DMS 273 (cell line): Measurements from ENCODE around the gene SIGLEC14.
A peak's percentile ranks its signal among the peaks of the same experiment; 100 is the strongest.

Source experiments
- DNase-seq: peaks from one replicate; lab custom pipeline; 2025; ENCODE audit not compliant: unreplicated experiment; lab: John Stamatoyannopoulos, UW

SIGLEC14 gene

DNA sequence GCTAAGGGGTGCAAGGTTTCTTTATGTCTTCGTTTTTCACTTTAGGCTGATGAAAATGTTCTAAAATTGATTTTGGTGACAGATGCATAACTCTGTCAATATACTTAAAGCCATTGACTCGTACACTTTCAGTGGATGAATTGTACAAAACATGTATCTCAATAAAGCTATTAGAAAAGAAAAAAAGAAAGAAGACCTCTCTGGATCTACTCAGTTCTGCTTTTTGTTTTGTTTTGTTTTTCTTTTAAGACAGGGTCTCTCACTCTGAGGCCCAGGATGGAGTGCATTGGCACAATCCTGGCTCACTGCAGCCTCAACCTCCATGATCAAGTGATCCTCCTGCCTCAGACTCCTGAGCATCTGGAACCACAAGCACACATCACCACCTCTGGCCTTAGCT lies 19.9 kb downstream of the SIGLEC14 start:
- no peak for DNase-seq

DNA sequence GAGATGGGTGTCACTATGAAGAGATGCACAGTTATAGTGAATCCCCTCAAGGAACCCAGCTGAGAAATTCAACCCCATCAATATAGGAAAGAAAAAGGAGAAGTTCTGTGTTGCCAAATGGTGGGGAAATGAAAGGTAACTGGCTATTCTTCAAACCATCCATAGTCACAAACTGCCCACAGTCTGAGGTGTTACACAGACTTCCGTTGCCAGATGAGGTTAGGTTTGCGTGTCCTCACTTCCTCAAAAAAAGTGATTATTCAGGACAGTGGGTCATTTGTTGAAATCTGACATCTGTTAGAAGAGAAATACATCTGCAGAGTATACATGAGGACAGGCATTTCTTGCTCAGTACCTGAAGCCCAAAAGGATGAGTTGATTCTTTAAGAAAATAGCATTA lies 25.4 kb downstream of the SIGLEC14 start:
- no peak for DNase-seq

DNA sequence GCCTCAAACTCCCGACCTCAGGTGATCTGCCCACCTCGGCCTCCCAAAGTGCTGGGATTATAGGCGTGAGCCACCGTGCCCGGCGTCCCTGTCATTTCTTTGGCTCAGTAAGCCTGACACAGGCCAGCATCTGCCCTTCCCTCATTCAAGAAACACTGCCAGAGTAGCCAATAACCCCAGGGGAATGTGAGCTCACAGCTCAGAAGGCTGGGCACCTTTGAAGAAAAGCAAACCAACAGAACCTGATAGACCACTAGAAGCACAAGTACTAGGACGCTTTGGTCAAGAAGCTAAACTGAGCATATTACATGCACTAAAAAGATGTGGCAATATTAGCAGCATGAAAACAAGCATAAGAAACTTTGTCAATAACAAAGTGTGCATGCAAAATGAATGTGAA lies 30.6 kb downstream of the SIGLEC14 start:
- no peak for DNase-seq

DNA sequence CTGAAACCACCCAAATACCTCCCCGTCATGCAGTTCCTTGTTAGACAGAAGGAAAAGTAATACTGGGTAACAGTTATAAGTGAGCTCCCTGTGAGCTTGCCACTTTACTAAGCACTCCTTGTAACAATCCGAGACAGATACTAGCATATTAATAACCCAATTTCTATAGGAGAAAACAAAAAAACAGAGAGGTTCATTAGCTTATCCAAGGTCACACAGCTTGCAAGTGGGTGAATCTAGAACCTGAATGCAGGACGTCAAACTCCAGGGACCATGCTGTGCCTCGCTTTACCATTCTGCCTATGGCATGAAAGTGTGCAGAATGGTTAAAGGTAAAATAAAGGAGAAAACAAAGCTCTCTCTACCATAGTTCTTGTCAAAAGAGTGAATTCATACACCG lies 31.8 kb downstream of the SIGLEC14 start:
- DNase-seq: no peak

DNA sequence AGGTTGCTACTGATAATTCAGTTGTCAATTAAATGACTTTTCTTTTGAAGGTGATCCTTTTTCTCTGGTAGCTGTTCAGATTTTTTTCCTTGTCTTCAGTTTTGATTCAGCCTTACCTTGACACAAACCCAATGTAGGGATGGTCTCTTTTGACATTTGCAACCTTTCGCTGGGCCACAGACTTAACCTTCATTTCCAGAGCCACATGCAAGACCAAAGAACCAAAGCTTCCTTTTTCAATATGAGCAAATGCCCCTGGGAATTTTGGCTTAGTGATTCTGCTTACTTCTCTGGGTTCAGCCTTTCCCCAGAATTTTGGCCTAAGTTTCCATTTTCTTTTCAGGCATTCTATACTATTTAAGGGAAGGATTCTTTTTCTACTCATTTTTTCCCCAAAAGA lies 36.0 kb downstream of the SIGLEC14 start:
- DNase-seq: no peak

DNA sequence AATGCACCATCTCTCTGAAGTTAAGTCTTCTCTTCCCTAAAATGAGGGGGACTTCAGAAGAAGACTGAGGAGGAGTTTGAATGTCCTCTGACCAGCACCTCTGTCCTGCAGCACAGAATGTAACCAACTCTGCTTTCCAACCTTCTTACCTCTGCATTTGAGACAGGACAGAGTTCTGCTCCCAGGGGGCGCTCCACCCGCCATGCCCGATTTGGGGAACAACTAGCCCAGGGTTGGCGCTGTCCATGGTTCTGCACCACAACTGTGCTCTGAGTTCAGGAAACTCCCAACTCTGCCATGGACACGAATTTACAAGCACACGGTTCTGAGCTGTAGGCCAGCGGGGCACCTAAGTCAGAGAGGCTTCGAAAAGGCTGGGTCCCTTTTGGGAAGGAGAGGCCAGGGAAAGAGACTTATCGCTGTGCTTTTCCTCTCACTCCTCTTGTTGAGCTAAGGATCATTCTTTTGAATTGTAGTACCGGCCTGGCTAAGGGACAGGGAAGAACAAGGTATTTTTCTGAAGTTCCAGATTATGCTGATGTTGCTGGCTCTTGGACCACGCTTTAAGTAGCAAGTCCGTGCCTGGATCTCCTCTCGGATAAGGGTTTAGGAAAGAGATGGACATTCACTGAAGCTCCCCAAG lies 38.6 kb downstream of the SIGLEC14 start:
- DNase-seq: peak; percentile 76

DNA sequence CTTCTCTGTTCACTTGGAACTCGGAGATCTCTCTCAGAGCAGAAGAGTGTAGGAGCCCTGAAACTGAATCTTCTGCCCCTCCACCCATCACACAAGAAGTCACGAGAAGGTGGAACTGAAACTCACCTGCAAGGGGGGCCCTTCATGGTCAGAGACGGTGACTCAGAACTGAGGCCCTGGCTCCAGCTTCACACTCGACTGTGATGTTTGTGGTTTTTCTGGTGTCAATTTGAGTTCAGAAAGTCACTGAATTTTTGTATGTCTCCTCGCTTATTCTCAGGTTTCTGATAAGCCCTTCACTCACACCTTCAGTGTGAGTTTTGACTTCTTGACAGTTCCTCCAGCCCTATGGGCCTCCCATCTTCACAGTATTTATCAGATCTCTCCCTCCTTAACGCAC lies 39.5 kb downstream of the SIGLEC14 start:
- no peak for DNase-seq

DNA sequence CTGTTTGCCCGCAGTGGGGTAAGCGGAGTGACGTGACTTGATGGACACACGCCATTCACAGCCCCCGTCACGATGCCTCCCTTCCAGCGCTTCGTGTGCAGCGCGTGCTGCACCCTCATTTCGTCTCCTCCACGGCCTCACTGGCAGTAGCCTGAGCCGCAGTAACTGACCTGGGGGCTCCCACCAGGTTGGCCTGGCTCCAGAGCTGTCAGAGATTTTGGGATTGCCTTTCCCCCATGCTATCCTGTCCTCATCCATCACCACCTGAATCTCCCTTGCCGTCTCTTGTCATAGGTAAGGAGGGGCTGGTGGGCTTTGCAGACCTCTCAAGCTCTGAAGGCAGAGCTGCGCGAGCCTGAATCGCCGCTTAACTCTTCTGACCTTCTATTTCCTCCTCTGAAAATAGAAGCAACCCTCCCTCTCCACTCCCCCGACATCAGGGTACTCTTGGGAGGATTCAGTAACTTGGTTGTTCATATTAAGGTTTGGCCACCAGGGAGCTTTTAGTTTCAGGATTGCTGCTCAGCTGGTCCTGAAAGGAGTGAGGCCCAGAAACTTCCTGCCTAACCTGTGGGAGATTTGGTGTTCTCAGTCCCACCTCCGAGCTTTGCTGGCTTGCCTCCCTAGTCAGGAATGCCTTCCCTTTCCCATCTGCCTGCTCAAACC lies 44.3 kb downstream of the SIGLEC14 start:
- DNase-seq: no peak

DNA sequence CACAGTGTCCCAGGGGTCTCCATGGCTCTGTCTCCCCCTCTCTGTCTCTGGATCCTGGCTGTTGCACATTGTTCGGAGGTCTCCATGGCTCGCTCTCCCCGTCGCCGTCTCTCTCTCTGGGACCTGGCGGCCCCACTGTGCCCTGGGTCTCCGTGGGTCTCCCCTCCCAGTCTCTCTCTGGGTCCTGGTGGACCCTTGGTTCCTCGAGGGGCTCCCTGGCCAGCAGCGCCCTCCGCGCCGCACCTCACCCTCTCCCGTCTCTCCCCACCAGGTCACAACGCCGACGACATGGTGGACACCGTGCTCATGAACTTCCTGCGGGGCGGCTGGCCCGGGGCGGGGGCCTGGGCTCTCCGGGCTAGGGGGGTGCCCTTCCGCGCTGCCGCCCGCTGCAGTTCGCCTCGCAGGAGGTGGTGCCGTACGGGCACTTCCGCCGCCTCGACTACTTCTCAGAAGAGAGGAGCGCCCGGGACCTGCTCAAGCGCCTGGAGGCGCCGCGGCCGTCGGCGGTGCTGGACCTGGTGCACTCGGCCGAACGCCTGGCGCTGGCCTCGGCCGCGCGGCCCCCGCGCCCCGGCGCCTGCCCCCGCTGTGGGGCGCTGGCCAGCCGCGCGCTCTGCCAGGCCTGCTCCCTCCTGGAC lies 45.6 kb downstream of the SIGLEC14 start:
- no peak for DNase-seq

DNA sequence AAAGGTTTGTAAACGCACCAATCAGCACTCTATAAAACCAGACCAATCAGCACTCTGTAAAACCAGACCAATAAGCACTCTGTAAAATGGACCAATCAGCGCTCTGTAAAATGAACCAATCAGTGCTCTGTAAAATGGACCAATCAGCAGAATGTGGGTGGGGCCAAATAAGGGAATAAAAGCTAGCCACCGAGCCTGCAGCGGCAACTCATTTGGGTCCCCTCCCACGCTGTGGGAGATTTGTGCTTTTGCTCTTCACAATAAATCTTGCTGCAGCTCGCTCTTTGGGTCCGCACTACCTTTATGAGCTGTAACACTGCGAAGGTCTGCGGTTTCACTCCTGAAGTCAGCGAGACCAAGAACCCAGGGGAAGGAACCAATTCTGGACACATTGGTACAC lies 47.5 kb downstream of the SIGLEC14 start:
- DNase-seq: no peak

DNA sequence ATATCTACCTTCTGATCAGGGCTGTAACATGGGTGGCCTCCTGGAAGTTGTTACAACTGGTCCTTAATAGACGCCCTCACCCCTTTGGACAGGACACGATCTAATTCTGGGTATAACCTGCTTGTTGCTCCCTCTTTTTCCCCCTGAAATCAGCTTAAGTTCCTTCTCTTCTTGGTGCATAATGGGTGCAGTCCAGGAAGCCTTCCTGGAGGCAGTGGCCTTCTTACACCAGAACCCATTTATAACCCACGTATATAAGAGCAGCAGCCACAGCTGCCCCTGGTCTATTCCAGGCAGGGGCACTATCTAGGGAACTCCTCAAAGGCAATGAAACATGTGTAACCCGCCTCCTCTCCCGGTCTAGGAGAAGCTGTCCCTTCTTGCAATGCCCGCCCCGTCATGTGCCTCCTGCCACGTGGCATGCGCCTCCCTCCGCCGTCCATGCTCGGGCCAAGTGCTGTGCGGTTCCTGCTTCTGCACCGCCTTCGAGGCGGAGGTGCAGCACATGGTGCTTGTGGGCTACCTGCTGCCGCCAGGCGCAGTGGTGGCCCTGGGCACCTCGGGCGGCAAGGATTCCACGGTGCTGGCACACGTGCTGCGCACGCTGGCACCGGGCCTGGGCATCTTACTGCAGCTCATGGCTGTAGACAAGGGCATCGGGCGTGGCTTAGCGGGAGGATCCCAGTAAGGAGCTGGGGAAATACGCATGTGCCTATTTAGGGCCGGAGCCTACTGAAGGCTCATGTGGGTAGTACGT lies 48.3 kb downstream of the SIGLEC14 start:
- DNase-seq: no peak

DNA sequence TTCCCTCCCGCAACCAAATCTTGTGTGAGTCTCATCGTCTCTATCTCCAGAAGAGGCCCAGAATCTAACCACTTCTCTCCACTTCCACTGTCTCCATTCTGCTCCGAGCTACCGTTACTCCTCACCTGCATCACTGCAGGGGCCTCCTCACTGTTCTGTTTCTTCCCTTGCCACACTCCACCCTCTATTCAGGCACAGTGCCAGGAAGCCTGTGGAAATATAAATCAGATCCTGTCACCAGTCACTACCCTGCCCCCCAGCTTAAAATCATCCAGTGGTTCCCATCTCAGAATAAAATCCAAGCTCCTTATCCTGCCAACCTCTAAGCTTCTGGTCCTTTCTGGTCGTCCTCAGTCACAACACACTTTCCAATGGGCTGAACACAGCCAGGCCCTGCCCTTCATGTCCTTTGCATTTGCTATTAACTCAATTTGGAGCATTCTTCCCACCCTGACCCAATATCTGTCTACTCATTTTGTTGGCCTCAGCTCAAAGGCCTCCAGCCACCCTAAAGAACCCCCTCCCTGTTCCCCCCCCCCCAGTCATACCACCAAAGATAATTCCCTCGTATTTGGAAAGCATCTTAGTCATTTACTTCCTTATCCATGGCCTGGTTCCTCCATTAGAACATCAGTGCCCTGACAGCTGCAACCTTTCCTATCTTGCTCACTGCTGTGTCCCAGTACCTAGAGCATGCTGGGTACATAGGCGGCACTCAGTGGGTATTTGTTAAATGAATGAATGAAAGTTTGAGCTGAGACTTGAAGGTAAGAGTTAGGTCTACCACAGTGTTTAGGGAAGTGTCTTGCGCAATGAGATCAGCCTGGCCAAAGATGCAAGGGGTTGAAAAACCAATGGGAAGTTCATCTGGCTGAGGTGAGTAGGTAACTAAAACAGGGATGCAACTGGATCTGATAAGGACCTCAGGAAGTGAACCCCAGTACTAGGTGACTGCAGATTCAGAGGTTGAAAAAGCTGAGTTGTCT lies 51.1 kb downstream of the SIGLEC14 start:
- no peak for DNase-seq

DNA sequence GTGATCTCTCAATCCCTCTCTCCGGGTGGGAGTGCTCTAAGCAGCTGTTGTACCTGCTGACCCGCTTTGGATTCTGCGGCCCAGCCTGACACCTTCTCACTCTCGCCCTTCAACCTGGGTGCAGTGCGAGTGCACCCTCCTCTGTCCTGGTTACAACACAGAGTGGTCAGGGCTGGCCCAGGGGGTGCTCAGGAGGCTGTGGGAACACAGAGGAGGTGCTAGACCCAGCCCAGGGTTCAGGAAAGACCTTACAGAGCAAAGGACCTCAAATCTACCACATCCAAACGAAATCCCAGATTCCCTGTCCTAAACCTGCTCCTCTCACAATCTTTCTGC lies 51.9 kb downstream of the SIGLEC14 start:
- DNase-seq: no peak

DNA sequence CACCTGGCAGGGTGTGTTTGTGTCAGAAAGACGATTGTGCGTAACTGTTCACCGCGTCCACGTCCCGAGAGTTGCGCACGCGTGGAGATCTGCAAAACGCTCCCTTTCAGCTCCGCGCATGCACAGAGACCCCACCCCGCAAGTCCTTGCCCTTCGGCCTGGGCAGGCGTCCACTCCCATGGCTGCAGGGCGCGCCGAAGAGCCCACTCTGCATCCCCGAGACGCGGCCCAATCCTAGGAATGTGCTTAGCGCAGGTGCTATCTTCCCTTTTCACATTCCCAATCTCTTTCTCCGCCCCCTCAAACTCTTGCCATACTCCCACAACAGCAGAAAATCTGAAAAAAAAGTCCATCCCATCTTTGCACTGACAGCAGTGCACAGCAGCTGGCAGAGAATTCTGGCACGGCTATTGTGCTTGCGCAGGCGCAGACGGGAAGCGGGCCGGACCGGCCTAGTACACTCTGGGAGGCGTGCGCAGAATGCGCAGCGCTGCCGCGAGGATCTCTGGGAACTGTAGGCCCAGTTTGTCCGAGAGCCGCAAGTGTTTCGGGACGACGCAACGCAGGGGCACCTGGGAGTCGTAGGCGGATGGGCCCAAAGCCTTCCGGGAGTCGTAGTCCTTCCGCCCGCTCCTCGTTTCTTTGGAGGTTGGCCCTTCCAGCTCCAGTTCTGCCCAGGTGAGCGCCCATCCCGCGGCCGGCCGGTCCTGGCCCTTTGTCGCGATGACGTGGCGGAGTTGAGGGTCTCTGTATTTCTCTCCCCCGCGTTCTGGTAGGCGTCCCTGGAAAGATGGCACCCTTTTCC lies 52.5 kb downstream of the SIGLEC14 start:
- DNase-seq: peak; percentile 99

DNA sequence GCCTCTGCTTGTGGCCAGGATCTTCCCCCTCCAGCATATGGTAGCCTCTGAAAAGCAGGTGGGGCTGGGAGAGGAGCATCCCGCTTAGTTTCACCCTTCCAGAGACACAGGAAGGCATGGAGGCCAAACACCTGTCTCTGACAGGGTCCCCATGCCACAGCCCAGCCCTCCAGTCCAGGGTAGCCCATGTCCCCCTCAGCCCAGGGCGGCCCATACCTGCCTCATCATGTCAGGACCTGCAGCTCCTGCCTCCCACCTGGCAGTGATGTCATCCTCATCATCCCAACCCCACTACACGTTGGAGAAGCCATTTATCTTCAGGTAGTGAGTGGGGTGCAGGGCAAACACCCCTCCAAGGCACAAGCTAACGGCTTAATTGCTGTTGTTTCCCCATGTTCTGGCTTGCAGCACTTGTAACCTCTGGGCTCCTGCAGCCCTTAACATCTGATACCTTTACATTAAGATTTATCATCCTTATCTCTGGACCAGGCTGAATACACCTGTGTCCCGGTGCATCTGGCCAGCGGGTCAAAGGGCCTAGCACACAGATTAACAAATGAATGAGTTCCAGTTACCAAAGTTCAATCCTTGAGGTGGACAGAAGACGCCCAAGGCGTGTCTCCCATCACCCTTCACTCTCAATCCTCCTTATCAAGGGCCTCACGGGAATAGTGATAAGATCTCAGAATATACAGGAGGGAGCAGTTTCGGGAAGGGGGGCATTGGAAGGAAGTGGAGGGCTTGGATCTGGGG lies 53.3 kb downstream of the SIGLEC14 start:
- no peak for DNase-seq
